GM13976 (cell line): ENCODE data around the gene TTBK1.

Source experiments
- DNase-seq: peaks from one replicate; pipeline ENCODE4 v3.0.0; 2012; ENCODE audit warnings: low spot score
- CTCF ChIP-seq: IDR thresholded peaks from 2 replicates; pipeline ENCODE4 v1.5.1; 2012; ENCODE audit warnings: borderline replicate concordance, mild to moderate bottlenecking; ENCODE audit not compliant: insufficient read depth; ENCODE audit errors: extremely low read depth, missing control alignments, control extremely low read depth
- in situ Hi-C: fragments of 300-500 bp; cut with MboI; formaldehyde crosslinking; loops from one replicate; pipeline ENCODE4 v1.12.0; 2022; ENCODE audit warnings: low sequenced_read_pairs, mixed read lengths, inconsistent platforms; ENCODE audit not compliant: unreplicated experiment

The TTBK1 gene

GRCh38 chr6:43203029-43203717, 40.1 kb upstream of the TTBK1 start:
- TF ChIP-seq CTCF: no peak
- no peak for DNase-seq
- in situ Hi-C loops: no loop called here

- no peak for TF ChIP-seq CTCF
- in situ Hi-C loops: no loop called here
These were observed 39.6 kb upstream of the TTBK1 start for GRCh38 chr6:43203718-43204095.

GRCh38 chr6:43204271-43205105, 38.8 kb upstream of the TTBK1 start:
- in situ Hi-C loops: no loop called here
- no peak for DNase-seq
- TF ChIP-seq CTCF: no peak

More at GRCh38 chr6:43203718-43204095, 39.6 kb upstream of the TTBK1 start:
- DNase-seq: no peak

DNA sequence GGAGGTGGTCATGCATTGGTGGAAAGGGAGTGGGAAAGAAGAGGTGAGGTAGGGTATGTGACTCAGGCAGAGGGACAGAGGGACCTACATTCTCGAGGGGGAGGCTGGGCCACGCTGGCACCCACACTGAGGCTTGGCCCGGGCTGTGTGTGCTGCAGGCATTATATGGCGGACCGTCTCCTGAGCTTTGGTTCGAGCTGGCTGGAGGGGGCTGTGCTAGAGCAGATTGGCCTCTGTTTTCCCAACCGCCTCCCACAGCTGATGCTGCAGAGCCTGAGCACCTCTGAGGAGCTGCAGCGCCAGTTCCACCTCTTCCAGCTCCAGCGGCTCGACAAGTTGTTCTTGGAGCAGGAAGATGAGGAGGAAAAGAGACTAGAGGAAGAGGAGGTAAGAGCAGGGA, 37.4 kb upstream of the TTBK1 start:
- no peak for TF ChIP-seq CTCF
- in situ Hi-C loops: no loop called here

DNA sequence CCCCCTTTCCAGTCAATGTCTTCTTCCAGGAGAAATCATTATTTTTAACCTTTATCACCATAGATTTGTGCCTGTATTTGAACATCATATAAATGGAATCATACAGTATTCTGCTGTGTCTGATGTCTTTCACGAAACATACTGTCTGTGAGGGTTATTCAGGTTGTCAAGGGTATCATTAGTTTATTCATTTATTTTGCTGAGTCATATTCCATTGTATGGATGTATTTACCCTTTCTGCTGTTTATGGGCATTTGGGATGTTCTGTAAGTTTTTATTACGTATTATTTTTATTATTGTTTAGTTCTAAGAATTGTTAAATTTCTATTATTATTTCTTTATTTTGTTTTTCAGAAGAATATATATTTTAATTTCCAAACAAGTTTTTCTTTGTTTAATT, 36.0 kb upstream of the TTBK1 start:
- TF ChIP-seq CTCF: no peak
- in situ Hi-C loops: no loop called here
- DNase-seq: no peak

More for the DNA sequence above, 37.4 kb upstream of the TTBK1 start:
- DNase-seq: no peak

GRCh38 chr6:43211955-43212354, 31.3 kb upstream of the TTBK1 start:
- DNase-seq: no peak
- TF ChIP-seq CTCF: no peak
- in situ Hi-C loops: no loop called here
